Measurements from ENCODE around the gene DMRTB1.

DMRTB1 gene

DNA sequence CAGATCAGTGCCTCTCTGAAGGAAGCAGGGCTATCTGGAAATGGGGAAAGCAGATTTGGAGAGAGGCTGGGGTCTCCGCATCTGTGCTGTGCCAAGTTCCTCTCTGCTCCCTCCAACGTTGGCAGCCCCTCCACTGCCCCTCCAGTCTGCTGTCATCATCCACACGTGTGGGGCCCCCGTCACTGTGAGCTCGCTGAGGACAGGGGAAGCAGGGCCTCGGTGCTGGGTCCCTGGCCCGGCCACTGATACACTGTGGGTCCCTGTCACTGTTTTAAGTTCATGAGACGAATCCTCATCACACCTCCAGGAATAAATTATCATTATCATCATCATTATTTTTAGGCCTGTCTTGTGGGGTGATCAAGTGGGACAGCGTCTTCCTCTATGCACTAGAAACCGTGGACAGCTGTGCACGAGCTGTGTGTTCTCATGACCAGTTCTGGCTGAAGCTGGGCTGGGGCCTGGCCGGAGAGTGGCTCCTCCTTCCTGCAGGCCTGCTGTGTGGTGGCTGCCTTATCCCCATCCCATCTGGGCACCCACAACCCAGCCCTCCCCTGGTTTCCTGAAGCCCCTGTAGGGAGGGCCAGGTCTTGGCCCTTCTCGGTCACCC lies 52.2 kb downstream of the DMRTB1 start:
- no peak for DNase-seq

DNA sequence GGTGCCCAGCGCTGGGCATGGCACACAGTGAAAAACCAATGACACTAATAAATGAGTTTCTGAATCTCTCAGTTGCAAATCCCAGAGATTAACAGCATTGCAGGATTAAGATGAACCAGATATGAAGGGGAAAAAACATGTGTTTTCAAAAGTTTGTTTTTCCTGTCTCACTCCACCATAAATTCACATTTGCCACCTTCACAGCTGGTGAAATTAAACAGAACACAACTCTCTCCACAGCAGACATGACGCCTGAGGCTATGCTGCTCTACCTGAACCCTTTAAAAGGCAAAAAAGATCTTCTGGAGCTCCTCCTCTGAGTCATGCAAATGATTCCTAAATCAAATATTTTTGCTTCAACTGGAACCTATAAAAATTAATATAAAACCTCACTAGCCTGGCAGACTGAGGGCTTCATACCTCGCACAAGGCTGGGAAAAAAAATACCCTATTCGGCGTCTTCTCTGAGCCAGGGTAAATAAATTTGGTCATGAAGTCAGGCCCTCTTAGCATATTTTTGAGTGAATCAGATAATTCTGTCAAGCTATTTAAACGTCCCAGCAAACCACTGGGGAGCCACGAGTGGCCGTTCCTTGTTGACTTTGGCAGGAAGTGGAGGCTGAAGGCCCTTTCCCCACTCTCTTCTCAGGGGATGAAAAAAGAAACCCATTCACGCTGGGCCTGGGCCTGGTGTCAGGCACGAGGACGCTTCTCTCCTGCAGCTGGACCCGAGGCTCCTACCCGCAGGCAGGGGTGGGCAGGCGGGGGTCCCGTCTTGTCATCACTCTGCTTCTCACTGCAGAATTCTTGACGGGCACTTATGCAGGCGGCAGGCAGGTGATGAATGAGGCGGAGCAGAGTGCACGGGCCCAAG lies 53.0 kb downstream of the DMRTB1 start:
- peak; percentile 34 for DNase-seq

DNA sequence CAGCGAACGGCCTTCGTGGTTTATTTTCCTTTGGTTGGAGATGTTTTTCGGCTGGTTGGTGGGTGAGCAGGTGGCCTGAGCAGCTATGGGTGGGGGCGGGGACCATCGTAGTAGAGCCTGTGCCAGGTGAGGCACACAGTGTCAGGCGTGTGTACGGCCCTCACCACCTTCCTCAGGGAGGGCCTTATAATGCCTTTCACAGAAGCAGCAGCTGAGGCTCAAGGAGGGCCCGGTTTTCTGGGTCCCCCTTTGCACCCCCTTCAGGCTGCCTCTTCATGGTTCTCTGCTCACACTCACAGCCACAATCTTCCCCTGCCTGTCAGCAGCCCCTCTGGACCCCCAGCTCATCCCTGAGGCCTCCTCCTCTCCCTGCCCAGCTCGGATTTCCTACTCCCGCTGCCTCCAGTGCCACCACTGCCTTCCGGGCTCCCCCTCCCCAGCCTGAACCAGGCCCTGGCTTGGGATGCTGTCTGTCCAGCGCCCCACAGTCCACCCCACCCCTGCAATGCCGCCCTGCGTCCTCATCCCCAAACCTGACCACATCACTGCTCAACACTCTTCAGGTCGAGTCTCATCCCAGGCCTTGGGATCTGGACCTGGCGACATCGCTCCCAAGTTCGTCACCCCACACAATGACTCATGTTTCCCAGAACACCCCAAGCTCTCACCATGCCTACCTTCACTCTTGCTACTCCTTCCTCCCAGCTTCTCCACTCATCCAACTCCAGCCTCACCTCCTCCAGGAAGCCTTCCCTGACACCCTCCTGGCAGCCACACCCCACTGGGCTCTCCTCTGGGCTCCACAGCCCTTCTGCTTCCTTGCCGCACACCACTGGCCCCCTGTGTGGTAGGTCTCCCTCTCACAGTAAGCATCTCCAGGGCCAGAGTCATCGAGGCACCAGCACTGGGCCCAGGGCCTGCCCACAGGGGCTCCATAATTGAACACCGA lies 53.9 kb downstream of the DMRTB1 start:
- no peak for DNase-seq

DNA sequence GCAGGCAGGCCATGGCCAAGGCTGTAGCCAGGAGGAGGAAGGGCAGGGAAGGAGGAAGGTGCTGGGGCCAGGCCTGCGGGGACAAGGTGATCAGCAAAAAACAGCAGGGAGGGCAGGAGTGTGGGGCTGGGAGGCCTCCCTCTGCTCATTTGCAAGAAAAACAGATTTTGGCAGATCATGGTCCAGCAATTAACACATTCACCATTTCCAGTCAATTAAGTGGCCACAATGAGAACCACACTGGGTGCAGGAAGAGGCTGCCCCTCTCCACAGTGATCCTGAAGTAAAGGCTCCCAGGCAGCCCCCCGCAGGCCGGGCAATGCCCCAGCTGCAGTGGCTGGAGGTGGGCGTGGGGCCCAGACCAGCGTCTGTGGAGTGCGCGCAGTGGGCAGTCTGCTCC lies 54.6 kb downstream of the DMRTB1 start:
- DNase-seq, result no peak

DNA sequence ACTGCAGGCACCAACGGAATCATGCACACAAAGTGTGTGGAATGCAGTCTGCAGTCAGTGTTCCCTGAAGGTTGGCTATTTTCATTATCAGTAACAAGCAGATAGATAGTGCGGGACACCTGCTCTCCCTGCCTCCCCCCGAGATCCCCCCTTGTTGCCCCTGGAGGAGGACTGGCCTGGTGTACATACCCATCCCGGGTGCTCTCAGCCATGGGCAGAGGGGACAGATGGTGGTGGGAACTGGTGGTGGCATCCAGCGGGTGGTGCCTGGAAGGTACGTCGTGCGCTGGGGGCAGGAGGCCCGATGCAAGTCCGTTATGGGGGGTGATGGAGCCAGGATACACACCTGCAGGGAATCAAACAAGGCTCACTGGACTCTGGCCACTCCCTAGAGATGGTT lies 55.2 kb downstream of the DMRTB1 start:
- DNase-seq, result no peak

DNA sequence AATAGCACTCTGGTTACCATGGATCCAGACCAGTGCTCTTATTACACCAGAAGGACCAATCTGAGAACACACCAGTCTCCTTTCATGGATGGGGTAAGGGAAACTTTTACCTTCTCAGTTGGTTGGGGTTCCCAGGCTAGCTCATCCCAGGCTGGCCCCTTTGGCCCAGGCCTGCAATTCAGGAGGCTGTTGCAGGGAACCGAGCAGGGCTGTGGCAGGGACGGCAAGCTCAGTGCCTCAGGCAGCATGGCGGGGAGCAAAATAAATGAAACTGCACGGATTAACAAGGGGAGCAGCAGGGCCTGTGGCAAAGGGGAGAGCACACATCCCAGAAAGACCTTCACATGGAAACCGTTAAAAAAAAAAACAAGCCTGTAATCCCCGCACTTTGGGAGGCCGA lies 57.0 kb downstream of the DMRTB1 start:
- DNase-seq, result no peak

Measured in NCI-H187 treated with DMSO at 0.1 percent for 48 hours (cell line).